ENCODE data around the gene MRPL22. TPM values are rescaled to one million over a fixed set of nuclear protein-coding genes. Genes with fewer than 3 reads are reported as not detected.

MRPL22 gene
- polyA plus RNA-seq, 1 of the 3 experiments (the other 2 are of a cell fraction): 50.7 TPM

GRCh38 chr5:154923441-154924430 lies 17.1 kb upstream of the MRPL22 start:
- TF ChIP-seq CTCF (IDR thresholded peaks at IDR 0.05): no peak
- H3K9me3 ChIP-seq: no peaks in the 10 kb centered on the region
- H3K9ac ChIP-seq: no peak overlapping the region
- no peak overlapping the region for H3K27ac ChIP-seq (ENCODE audit: low read depth in 2 of 2, low read length in 1 of 2)
- no peaks in the 10 kb centered on the region for H4K20me1 ChIP-seq (ENCODE audit: insufficient read depth)
- H3K4me2 ChIP-seq: no peak overlapping the region
- ChIA-PET CTCF (no interaction called here), POLR2A (no interaction called here)
- H3K4me1 ChIP-seq (ENCODE audit: control insufficient read depth in 1 of 2, insufficient read depth in 2 of 2, low read depth in 1 of 2, low read length in 1 of 2): no peaks in the 10 kb centered on the region
- H3K27me3 ChIP-seq (ENCODE audit: insufficient read depth): no peaks in the 10 kb centered on the region
- no peak overlapping the region for H2AFZ ChIP-seq (ENCODE audit: low read depth)
- no peak overlapping the region for H3K4me3 ChIP-seq (ENCODE audit: low read depth in 2 of 2, low read length in 1 of 2)
- H3K9me2 ChIP-seq: no peaks in the 10 kb centered on the region
- H3F3A ChIP-seq (replicated peaks; ENCODE audit: insufficient read depth): no peaks in the 10 kb centered on the region
- WGBS (ENCODE audit: low lambda C conversion rate): 89% methylated on average over 7 of the region's 7 CpGs
- H3K36me3 ChIP-seq (replicated peaks in 1 of 2; ENCODE audit: control insufficient read depth in 1 of 2, insufficient read depth in 2 of 2, low read length in 1 of 2): peaks cover 77 to 84% of the 10 kb centered on the region in 2 experiments
- no peak for DNase-seq
- no peaks in the 10 kb centered on the region for H3K79me2 ChIP-seq (ENCODE audit: insufficient read depth)

- H3K4me3 ChIP-seq (ENCODE audit: low read depth in 2 of 2, low read length in 1 of 2): no peak overlapping the region
- CTCF ChIA-PET: interaction anchor here (1.7 kb wide), 1 partner anchor 37 kb away, joined by 4 read pairs; no protein-coding TSS in a partner anchor
These were observed 7.3 kb upstream of the MRPL22 start for GRCh38 chr5:154933537-154933936.

More at GRCh38 chr5:154933537-154933936, 7.3 kb upstream of the MRPL22 start:
- no peaks in the 10 kb centered on the region for H3K27me3 ChIP-seq (ENCODE audit: insufficient read depth)
- H2AFZ ChIP-seq (ENCODE audit: low read depth): no peak overlapping the region
- H3K9me3 ChIP-seq: no peaks in the 10 kb centered on the region
- no peak overlapping the region for H3K4me2 ChIP-seq
- POLR2A ChIA-PET: no interaction called here
- H4K20me1 ChIP-seq (ENCODE audit: insufficient read depth): no peaks in the 10 kb centered on the region
- TF ChIP-seq, protein P1, sequence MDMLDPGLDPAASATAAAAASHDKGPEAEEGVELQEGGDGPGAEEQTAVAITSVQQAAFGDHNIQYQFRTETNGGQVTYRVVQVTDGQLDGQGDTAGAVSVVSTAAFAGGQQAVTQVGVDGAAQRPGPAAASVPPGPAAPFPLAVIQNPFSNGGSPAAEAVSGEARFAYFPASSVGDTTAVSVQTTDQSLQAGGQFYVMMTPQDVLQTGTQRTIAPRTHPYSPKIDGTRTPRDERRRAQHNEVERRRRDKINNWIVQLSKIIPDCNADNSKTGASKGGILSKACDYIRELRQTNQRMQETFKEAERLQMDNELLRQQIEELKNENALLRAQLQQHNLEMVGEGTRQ (IDR thresholded peaks at IDR 0.05; ENCODE audit: borderline replicate concordance, low read depth, low read length): no peak
- TF ChIP-seq FOSL2 (IDR thresholded peaks at IDR 0.05; ENCODE audit: borderline replicate concordance, low read depth) (no peak), YY1 (IDR thresholded peaks at IDR 0.05; ENCODE audit: low read depth) (no peak), NRF1 (IDR thresholded peaks at IDR 0.05; ENCODE audit: low read depth, low read length) (no peak), GATA2 (CRISPR knock-in tag; IDR thresholded peaks at IDR 0.05) (no peak), ZBTB33 (IDR thresholded peaks at IDR 0.05; ENCODE audit: borderline replicate concordance, low read depth) (no peak), EZH2phosphoT487 (IDR thresholded peaks at IDR 0.05; ENCODE audit: borderline replicate concordance, low read depth) (no peak), RCOR1 (IDR thresholded peaks at IDR 0.05; ENCODE audit: low read length) (no peak), TAF1 (IDR thresholded peaks at IDR 0.05; ENCODE audit: borderline replicate concordance, low read depth, low read length) (no peak), ELF1 (IDR thresholded peaks at IDR 0.05) (no peak), MXI1 (IDR thresholded peaks at IDR 0.05; ENCODE audit: low read depth, low read length) (no peak), POLR2AphosphoS5 (IDR thresholded peaks at IDR 0.05; ENCODE audit: low read depth, low read length) (no peak), EP300 (IDR thresholded peaks at IDR 0.05; ENCODE audit: borderline replicate concordance in 1 of 2, low read depth in 1 of 2, low read length in 1 of 2) (no peak), JUND (IDR thresholded peaks at IDR 0.05) (no peak), TCF12 (IDR thresholded peaks at IDR 0.05) (no peak), RXRA (IDR thresholded peaks at IDR 0.05; ENCODE audit: borderline replicate concordance, low read depth) (no peak)
- H3K27ac ChIP-seq (ENCODE audit: low read depth in 2 of 2, low read length in 1 of 2): no peak overlapping the region
- H3K4me1 ChIP-seq (ENCODE audit: control insufficient read depth in 1 of 2, insufficient read depth in 2 of 2, low read depth in 1 of 2, low read length in 1 of 2): peaks cover 7 to 8% of the 10 kb centered on the region in 2 experiments; a peak in 3 of 4 replicates
- no peak overlapping the region for H3K9ac ChIP-seq
- 88% methylated on average over 3 of the region's 3 CpGs for WGBS (ENCODE audit: low lambda C conversion rate)
- no peaks in the 10 kb centered on the region for H3K9me2 ChIP-seq
- H3F3A ChIP-seq (replicated peaks; ENCODE audit: insufficient read depth): no peaks in the 10 kb centered on the region
- no peak for DNase-seq
- H3K36me3 ChIP-seq (replicated peaks in 1 of 2; ENCODE audit: control insufficient read depth in 1 of 2, insufficient read depth in 2 of 2, low read length in 1 of 2): peaks cover 26 to 43% of the 10 kb centered on the region in 2 experiments
- peaks cover 28% of the 10 kb centered on the region for H3K79me2 ChIP-seq (ENCODE audit: insufficient read depth)
